Measurements from ENCODE around the gene ATP10D.

Gene ATP10D

GRCh38 chr4:47494124-47494430 lies 9.0 kb downstream of the ATP10D start:
- no peaks in the 10 kb centered on the region for H4K20me1 ChIP-seq (ENCODE audit: insufficient read depth, low read length)
- H3K9me2 ChIP-seq (ENCODE audit: low read depth, low read length): no peaks in the 10 kb centered on the region
- TF ChIP-seq CTCF (IDR thresholded peaks at IDR 0.05; ENCODE audit: low read length): no peak
- no peak for TF ChIP-seq EZH2 (IDR thresholded peaks at IDR 0.05; ENCODE audit: borderline replicate concordance, low read length)
- H3K36me3 ChIP-seq (ENCODE audit: insufficient read depth, low read length): no peaks in the 10 kb centered on the region
- H3K9me3 ChIP-seq (ENCODE audit: low read length): no peaks in the 10 kb centered on the region
- no peaks in the 10 kb centered on the region for H3K79me2 ChIP-seq (ENCODE audit: insufficient read depth, low read length)
- no peak overlapping the region for H3K4me3 ChIP-seq (ENCODE audit: low read depth, low read length, poor library complexity, severe bottlenecking)
- no peak overlapping the region for H3K9ac ChIP-seq (ENCODE audit: low read length)
- no peak overlapping the region for H3K27ac ChIP-seq (ENCODE audit: low read depth, low read length, poor library complexity, severe bottlenecking)
- H3K27me3 ChIP-seq (ENCODE audit: insufficient read depth, low read length): no peaks in the 10 kb centered on the region
- no peak overlapping the region for H3K4me2 ChIP-seq (ENCODE audit: low read length)
- H3F3A ChIP-seq (ENCODE audit: insufficient read depth, low read length): no peaks in the 10 kb centered on the region
- no peak overlapping the region for H2AFZ ChIP-seq (ENCODE audit: low read length)
- peaks cover 10% of the 10 kb centered on the region for H3K4me1 ChIP-seq (ENCODE audit: insufficient read depth, low read length, severe bottlenecking)

DNA sequence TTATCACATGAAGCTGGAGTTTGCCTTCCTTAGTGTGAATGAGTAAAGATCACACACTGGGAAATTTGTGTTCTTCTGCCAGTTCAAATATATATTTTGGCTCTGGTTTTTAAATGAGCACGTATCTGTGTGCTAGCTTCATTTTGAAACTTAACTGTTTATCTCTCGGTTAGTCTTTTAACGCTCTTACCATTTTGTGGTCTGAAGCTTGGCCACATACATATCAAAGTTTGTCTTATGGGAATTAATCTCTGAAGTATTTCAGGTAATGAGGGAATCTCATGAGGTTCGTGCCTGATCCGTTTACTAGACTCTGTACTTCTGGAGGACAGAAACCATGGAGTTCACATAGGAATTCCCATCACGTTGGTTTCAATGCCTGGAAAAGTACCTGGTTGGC lies 13.8 kb downstream of the ATP10D start:
- no peaks in the 10 kb centered on the region for H3K79me2 ChIP-seq (ENCODE audit: insufficient read depth, low read length)
- no peaks in the 10 kb centered on the region for H3K9me2 ChIP-seq (ENCODE audit: low read depth, low read length)
- H3K9me3 ChIP-seq (ENCODE audit: low read length): no peaks in the 10 kb centered on the region
- no peak overlapping the region for H3K4me3 ChIP-seq (ENCODE audit: low read depth, low read length, poor library complexity, severe bottlenecking)
- no peaks in the 10 kb centered on the region for H4K20me1 ChIP-seq (ENCODE audit: insufficient read depth, low read length)
- no peak overlapping the region for H3K27ac ChIP-seq (ENCODE audit: low read depth, low read length, poor library complexity, severe bottlenecking)
- no peaks in the 10 kb centered on the region for H3K27me3 ChIP-seq (ENCODE audit: insufficient read depth, low read length)
- no peak for TF ChIP-seq CTCF (IDR thresholded peaks at IDR 0.05; ENCODE audit: low read length)
- TF ChIP-seq EZH2 (IDR thresholded peaks at IDR 0.05; ENCODE audit: borderline replicate concordance, low read length): no peak
- H3K4me1 ChIP-seq (ENCODE audit: insufficient read depth, low read length, severe bottlenecking): peaks cover 16% of the 10 kb centered on the region
- no peak overlapping the region for H3K4me2 ChIP-seq (ENCODE audit: low read length)
- H3K9ac ChIP-seq (ENCODE audit: low read length): no peak overlapping the region
- peak overlapping the region; percentile 75; the same call in 1 of the 2 replicates for H2AFZ ChIP-seq (ENCODE audit: low read length)
- H3F3A ChIP-seq (ENCODE audit: insufficient read depth, low read length): no peaks in the 10 kb centered on the region; the same call in 1 of the 2 replicates
- H3K36me3 ChIP-seq (ENCODE audit: insufficient read depth, low read length): no peaks in the 10 kb centered on the region

DNA sequence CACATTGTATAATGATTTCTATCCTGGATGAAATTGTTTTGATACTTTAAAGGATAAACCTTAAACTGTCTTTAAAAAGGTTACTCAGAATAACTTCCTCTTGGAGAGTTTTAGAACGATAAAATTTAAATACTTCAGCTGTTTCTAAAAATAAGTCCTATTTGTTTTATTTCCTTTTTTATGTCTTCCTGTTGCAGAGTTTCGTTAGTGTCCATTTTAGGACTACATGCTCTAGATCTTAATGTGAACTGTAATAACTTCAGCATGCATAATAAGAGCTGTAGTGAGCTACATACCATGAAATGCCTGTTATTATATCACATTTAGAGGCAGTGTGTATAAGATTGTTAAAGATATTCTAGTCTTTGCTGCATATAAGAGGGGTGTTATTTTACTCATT lies 14.6 kb downstream of the ATP10D start:
- no peaks in the 10 kb centered on the region; the same call in 1 of the 2 replicates for H3F3A ChIP-seq (ENCODE audit: insufficient read depth, low read length)
- H3K4me3 ChIP-seq (ENCODE audit: low read depth, low read length, poor library complexity, severe bottlenecking): no peak overlapping the region
- H3K4me1 ChIP-seq (ENCODE audit: insufficient read depth, low read length, severe bottlenecking): peaks cover 15% of the 10 kb centered on the region
- H3K9me2 ChIP-seq (ENCODE audit: low read depth, low read length): no peaks in the 10 kb centered on the region
- H3K36me3 ChIP-seq (ENCODE audit: insufficient read depth, low read length): no peaks in the 10 kb centered on the region
- H3K9ac ChIP-seq (ENCODE audit: low read length): no peak overlapping the region
- H3K9me3 ChIP-seq (ENCODE audit: low read length): no peaks in the 10 kb centered on the region
- peak overlapping the region; percentile 2 for H3K4me2 ChIP-seq (ENCODE audit: low read length)
- TF ChIP-seq CTCF (IDR thresholded peaks at IDR 0.05; ENCODE audit: low read length) (no peak), EZH2 (IDR thresholded peaks at IDR 0.05; ENCODE audit: borderline replicate concordance, low read length) (no peak)
- 0 out of 2 replicates have a peak overlapping the region, but pooled peaks have one; percentile 75 for H2AFZ ChIP-seq (ENCODE audit: low read length)
- H3K27ac ChIP-seq (ENCODE audit: low read depth, low read length, poor library complexity, severe bottlenecking): peak overlapping the region; percentile 31
- no peaks in the 10 kb centered on the region for H3K79me2 ChIP-seq (ENCODE audit: insufficient read depth, low read length)
- H4K20me1 ChIP-seq (ENCODE audit: insufficient read depth, low read length): no peaks in the 10 kb centered on the region
- no peaks in the 10 kb centered on the region for H3K27me3 ChIP-seq (ENCODE audit: insufficient read depth, low read length)

All from OCI-LY1 (cell line).